Activated T-cell treated with anti-CD3 and anti-CD28 coated beads for 48 hours (primary cell): ENCODE results near the gene PTPRJ.
"Not testable (repeated sequence)": the region's sequence is repeated elsewhere in the genome, so short reads cannot be mapped to it uniquely, and the experiment has no call there.

Experiments used
- DNase-seq: peaks from one replicate; pipeline ENCODE4 v3.0.0-alpha.2; 2020; ENCODE audit warnings: low read depth

Gene PTPRJ

GRCh38 chr11:48122246-48122645, 141.9 kb downstream of the PTPRJ start:
- no peak for DNase-seq

GRCh38 chr11:48122656-48123055, 142.3 kb downstream of the PTPRJ start:
- DNase-seq = no peak

- no peak for DNase-seq
Observed at GRCh38 chr11:48123254-48123875, 143.0 kb downstream of the PTPRJ start.

GRCh38 chr11:48123934-48124755, 143.8 kb downstream of the PTPRJ start:
- DNase-seq = no peak

GRCh38 chr11:48124880-48125279, 144.5 kb downstream of the PTPRJ start:
- DNase-seq = no peak

- DNase-seq = no peak
Observed at GRCh38 chr11:48125866-48126265, 145.5 kb downstream of the PTPRJ start.

- DNase-seq = no peak
Observed at GRCh38 chr11:48127521-48128183, 147.3 kb downstream of the PTPRJ start.

GRCh38 chr11:48129697-48130395, 149.5 kb downstream of the PTPRJ start:
- DNase-seq = no peak

GRCh38 chr11:48134221-48134922, 154.0 kb downstream of the PTPRJ start:
- DNase-seq = no peak

- no peak for DNase-seq
Observed at GRCh38 chr11:48138222-48138621, 157.9 kb downstream of the PTPRJ start.

GRCh38 chr11:48139896-48140295, 159.5 kb downstream of the PTPRJ start:
- DNase-seq = not testable (repeated sequence)

GRCh38 chr11:48141475-48142122, 161.2 kb downstream of the PTPRJ start:
- DNase-seq = no peak

- DNase-seq = no peak
Observed at GRCh38 chr11:48142889-48143288, 162.5 kb downstream of the PTPRJ start.

- no peak for DNase-seq
Observed at GRCh38 chr11:48148749-48149148, 168.4 kb downstream of the PTPRJ start.

GRCh38 chr11:48150213-48150612, 169.9 kb downstream of the PTPRJ start:
- DNase-seq = no peak

- no peak for DNase-seq
Observed at GRCh38 chr11:48154151-48154550, 173.8 kb downstream of the PTPRJ start.

- no peak for DNase-seq
Observed at GRCh38 chr11:48161951-48162884, 181.9 kb downstream of the PTPRJ start.

GRCh38 chr11:48162885-48163268, 182.5 kb downstream of the PTPRJ start:
- DNase-seq = no peak

- DNase-seq = no peak
Observed at GRCh38 chr11:48163360-48164100, 183.2 kb downstream of the PTPRJ start.
